Thoracic aorta (tissue), 2 donors: ENCODE results near the gene CMTM5. TPM values are rescaled to one million over a fixed set of nuclear protein-coding genes. Genes with fewer than 3 reads are reported as not detected.

Experiments
- ATAC-seq: fragments of 150-250 bp; one replicate; pipeline ENCODE4 v1.8.0; 2017; ENCODE audit warnings: low read depth; ENCODE audit not compliant: insufficient number of reproducible peaks, low FRiP score
- DNase-seq: peaks from one replicate; pipeline ENCODE4 v3.0.0-alpha.2; 2020; ENCODE audit warnings: low spot score
- H3K27ac ChIP-seq, 2 donors: fragments of 200-600 bp; sonication (generic); 1 replicate in 1 of 2; 2 replicates in 1 of 2; pipeline ENCODE4 v1.5.1; 2016; ENCODE audit warnings: mild to moderate bottlenecking in 2 of 2, moderate library complexity in 2 of 2
- H3K27me3 ChIP-seq: fragments of 200-600 bp; sonication (generic); replicated peaks from 2 replicates; pipeline ENCODE4 v1.6.0; 2016; ENCODE audit warnings: mild to moderate bottlenecking; ENCODE audit not compliant: insufficient read depth
- H3K36me3 ChIP-seq: fragments of 200-600 bp; sonication (generic); one replicate; pipeline ENCODE4 v1.5.1; 2016
- H3K4me1 ChIP-seq, 2 donors: fragments of 200-600 bp; sonication (generic); 1 replicate in 1 of 2; 2 replicates in 1 of 2; pipeline versions ENCODE4 v1.5.1 to v1.6.0; 2016; ENCODE audit warnings: low read depth in 2 of 2, mild to moderate bottlenecking in 1 of 2; ENCODE audit not compliant: control insufficient read depth in 1 of 2
- H3K4me3 ChIP-seq: fragments of 200-600 bp; sonication (generic); 2 replicates; pipeline ENCODE4 v1.5.1; 2016; ENCODE audit warnings: mild to moderate bottlenecking
- H3K9me3 ChIP-seq: fragments of 200-600 bp; sonication (generic); 2 replicates; pipeline ENCODE4 v1.5.1; 2016
- total RNA-seq, 2 donors: library from RNA; depleted of rRNA; stranded (reverse); fragments of >200 nt; gene quantifications; one replicate each; pipeline versions ENCODE4 v1.1.0 to v1.2.3, GENCODE V29; 2016
- TF ChIP-seq, protein P1 (sequence below): fragments of 200-600 bp; sonication (generic); IDR thresholded peaks from one replicate; pipeline ENCODE4 v1.5.1; 2019; ENCODE audit warnings: antibody characterized with exemption

The CMTM5 gene
- total RNA-seq, 2 donors from 2014 or later: 2.6 TPM; not detected in 1

DNA sequence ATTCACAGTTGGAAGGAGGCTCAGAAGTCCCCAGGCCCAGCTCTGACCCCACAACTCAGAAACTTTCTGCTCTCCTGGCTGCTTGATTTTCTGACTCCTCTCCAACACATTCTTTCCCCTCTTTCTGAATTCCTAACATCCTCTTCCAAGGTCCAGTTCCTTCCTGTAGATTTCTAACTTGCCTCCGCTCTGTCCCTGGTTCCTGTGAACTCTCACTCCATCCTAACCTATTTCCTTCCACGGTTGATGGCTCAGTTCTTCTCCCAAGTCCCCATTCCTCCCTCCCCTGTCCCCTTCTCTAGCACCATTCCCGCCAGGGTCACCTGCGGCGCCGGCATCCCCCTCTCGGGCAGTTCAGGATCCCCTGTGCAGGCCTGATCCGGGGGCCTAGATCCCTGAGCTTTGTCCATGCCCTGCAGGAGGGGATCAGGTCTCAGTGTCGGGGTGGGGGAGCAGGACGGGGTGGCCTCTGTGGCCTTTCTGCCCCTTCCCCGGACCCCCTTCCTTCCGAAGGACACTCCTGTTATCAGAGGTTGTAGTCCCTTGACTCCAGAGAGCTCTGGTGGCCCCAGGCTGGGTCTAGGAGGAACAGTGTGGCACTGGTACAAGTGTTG lies 18.2 kb upstream of the CMTM5 start:
- peaks cover 6% of the 10 kb centered on the region for H3K36me3 ChIP-seq
- ATAC-seq (no peak), DNase-seq (no peak)
- no peaks in the 10 kb centered on the region for H3K9me3 ChIP-seq
- TF ChIP-seq, protein P1, sequence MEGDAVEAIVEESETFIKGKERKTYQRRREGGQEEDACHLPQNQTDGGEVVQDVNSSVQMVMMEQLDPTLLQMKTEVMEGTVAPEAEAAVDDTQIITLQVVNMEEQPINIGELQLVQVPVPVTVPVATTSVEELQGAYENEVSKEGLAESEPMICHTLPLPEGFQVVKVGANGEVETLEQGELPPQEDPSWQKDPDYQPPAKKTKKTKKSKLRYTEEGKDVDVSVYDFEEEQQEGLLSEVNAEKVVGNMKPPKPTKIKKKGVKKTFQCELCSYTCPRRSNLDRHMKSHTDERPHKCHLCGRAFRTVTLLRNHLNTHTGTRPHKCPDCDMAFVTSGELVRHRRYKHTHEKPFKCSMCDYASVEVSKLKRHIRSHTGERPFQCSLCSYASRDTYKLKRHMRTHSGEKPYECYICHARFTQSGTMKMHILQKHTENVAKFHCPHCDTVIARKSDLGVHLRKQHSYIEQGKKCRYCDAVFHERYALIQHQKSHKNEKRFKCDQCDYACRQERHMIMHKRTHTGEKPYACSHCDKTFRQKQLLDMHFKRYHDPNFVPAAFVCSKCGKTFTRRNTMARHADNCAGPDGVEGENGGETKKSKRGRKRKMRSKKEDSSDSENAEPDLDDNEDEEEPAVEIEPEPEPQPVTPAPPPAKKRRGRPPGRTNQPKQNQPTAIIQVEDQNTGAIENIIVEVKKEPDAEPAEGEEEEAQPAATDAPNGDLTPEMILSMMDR: no peak
- no peak overlapping the region for H3K27ac ChIP-seq
- no peak overlapping the region for H3K4me3 ChIP-seq
- no peaks in the 10 kb centered on the region for H3K27me3 ChIP-seq
- peaks cover 0 to 20% of the 10 kb centered on the region in 2 donors for H3K4me1 ChIP-seq

DNA sequence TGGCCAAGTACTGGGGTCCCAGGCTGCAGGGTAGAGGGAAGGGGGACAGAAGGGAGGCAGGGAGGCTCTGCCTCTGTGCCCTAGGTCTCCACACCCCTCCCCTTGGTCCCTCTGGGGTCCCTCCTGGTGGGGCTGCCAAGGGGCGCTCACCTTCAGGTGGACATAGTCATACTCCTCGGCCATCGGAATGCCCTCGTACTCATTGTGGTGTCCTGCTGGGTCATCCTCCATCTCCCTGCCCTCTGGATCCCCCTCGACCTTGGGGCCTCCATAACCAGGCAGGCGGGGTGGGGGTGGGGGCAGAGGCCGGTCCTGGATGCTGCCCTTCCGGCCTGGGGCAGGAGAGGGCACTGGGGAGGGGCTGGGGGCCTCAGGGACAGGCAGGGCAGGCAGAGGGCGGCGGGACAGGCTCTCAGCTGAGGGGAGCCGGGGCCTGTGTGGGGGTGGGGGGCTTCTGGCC lies 17.6 kb upstream of the CMTM5 start:
- no peak for DNase-seq
- Histone ChIP-seq H3K4me1 (peaks cover 0 to 26% of the 10 kb centered on the region in 2 donors), H3K27ac (no peak overlapping the region), H3K4me3 (no peak overlapping the region), H3K9me3 (no peaks in the 10 kb centered on the region), H3K36me3 (peaks cover 6% of the 10 kb centered on the region), H3K27me3 (no peaks in the 10 kb centered on the region)
- no peak for ATAC-seq
- TF ChIP-seq, protein P1: no peak

DNA sequence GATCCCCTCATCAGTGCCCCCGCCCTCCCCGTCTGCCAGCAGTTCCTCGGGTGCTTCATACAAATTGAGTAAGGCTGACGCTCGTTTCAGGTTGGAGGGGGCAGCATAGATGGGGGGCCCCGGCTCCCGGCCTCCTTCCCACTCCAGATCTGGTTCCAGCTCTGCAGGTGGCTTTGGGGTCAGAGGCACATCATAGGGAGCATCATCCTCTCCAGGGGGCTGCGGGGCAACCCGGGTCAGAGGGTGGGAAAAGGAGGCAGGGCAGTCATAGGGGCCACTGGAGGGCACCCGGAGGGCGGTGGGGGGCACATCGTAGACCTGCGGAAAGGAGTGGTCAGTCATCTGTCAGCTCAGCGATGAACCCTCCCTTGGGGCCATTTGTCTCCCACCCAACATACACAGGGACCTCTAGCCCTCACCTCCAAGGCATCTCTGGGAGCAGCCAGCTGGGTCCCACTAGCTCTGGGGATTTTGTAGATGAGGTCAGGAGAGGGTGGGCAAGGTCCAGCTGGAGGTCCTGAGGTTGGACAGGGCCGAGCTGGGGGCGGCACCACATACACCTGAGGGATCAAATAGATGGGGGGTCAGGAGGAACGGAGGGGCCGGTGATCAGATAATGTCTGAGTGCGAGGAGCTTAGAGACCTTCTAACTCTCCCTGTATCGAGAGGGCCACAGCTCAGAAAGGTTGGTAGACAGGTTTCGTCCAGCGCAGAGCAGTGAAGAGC lies 17.0 kb upstream of the CMTM5 start:
- Histone ChIP-seq H3K4me1 (peaks cover 0 to 28% of the 10 kb centered on the region in 2 donors), H3K27me3 (no peaks in the 10 kb centered on the region), H3K27ac (no peak overlapping the region), H3K9me3 (no peaks in the 10 kb centered on the region), H3K36me3 (peaks cover 6% of the 10 kb centered on the region), H3K4me3 (no peak overlapping the region)
- TF ChIP-seq, protein P1: no peak
- DNase-seq (no peak), ATAC-seq (no peak)

DNA sequence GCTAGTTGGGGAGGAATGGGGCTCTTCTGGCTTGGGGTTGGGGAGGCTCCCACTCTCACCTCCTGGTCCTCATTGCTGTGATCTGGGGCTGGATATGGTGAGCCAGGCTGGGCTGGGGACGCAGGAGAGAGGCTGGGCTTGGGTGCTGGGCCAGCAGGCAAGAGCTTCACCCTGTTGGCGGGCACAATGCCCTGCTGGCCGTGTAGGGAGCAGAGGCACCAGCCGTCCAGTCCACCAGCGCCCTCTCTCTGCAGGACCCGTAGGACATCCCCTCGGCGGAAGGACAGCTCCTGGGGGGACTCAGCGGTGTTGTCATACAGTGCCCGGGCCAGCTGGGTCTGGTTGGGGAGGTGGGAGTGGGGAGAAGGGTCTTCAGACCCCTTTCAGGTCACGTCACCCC lies 16.4 kb upstream of the CMTM5 start:
- H3K4me1 ChIP-seq: peaks cover 0 to 28% of the 10 kb centered on the region in 2 donors

DNA sequence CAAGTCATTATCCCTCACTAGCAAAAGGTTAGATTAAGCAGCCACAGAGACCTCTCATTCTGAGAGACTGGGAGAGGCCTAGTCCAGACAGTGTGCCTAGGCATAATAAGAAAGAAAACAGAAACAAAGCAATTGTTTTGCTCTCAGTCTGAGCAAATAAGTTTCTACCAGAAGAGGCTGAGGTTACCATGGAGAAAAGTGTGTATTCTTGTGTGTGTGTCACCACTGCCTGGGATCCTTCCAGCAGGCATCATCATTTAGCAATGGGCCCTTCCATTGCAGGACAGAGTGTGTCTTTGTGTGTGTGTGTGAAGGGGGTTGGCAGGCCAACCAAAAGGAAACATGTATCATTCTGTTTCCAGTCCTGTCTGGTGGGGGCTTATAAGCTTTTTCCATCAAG lies 15.5 kb upstream of the CMTM5 start:
- H3K36me3 ChIP-seq: peaks cover 6% of the 10 kb centered on the region

More for the DNA sequence above, 16.4 kb upstream of the CMTM5 start:
- no peak for ATAC-seq
- Histone ChIP-seq H3K4me3 (no peak overlapping the region), H3K27ac (peak overlapping the region in 1 of 2 donors; percentile 1), H3K36me3 (peaks cover 6% of the 10 kb centered on the region), H3K9me3 (no peaks in the 10 kb centered on the region), H3K27me3 (no peaks in the 10 kb centered on the region)
- DNase-seq: no peak
- TF ChIP-seq, protein P1: no peak

More for the DNA sequence above, 15.5 kb upstream of the CMTM5 start:
- TF ChIP-seq, protein P1: no peak
- no peaks in the 10 kb centered on the region for H3K27me3 ChIP-seq
- peaks cover 0 to 28% of the 10 kb centered on the region in 2 donors for H3K4me1 ChIP-seq
- H3K4me3 ChIP-seq: no peak overlapping the region
- H3K9me3 ChIP-seq: no peaks in the 10 kb centered on the region
- DNase-seq: no peak
- H3K27ac ChIP-seq: peak overlapping the region in 1 of 2 donors; percentile 1
- no peak for ATAC-seq
